ENCODE data around the gene RASAL3. TPM values are rescaled to one million over a fixed set of nuclear protein-coding genes. Genes with fewer than 3 reads are reported as not detected.
A peak's percentile ranks its signal among the peaks of the same experiment; 100 is the strongest.

RASAL3 gene
- total and polyA plus RNA-seq, 11 donors: 0.42 to 9.1 (median 0.99) TPM

- WGBS, 4 donors: 47 to 61% (median 50%) methylated on average over 6 to 7 of the region's 7 CpGs
- DNase-seq (peak; percentile 77 to 87 (median 78)), ATAC-seq (peak; percentile 70 to 89 (median 76))
- Histone ChIP-seq H3K4me3 (no peak overlapping the region), H3K27ac (peak overlapping the region; percentile 72 to 95 (median 86)), H3K27me3 (no peaks in the 10 kb centered on the region), H3K4me1 (peaks cover 0 to 53% (median 14%) of the 10 kb centered on the region in 12 donors), H3K36me3 (peaks cover 0 to 3% (median 0%) of the 10 kb centered on the region in 9 donors), H3K9me3 (no peaks in the 10 kb centered on the region)
- intact Hi-C loops (cut with DNase I): loop anchor here in 1 of 10 donors (5.0 kb wide), 1 partner anchor 69 kb away; the partner anchor contains the start of gene AKAP8
- TF ChIP-seq POLR2A (IDR thresholded peaks at IDR 0.05) (no peak), CTCF (IDR thresholded peaks at IDR 0.05) (no peak)
Observed at GRCh38 chr19:15445807-15446376, 18.5 kb downstream of the RASAL3 start.

- 87 to 91% (median 88%) methylated on average over 9 of the region's 9 CpGs for WGBS, 4 donors
- H3K27me3 ChIP-seq: no peaks in the 10 kb centered on the region
- no peak for DNase-seq
- ATAC-seq: no peak
- no peaks in the 10 kb centered on the region for H3K9me3 ChIP-seq
- intact Hi-C loops (cut with DNase I): loop anchor here in 1 of 10 donors (5.0 kb wide), 1 partner anchor 68 kb away; the partner anchor contains the start of gene AKAP8
- peaks cover 0 to 53% (median 14%) of the 10 kb centered on the region in 12 donors for H3K4me1 ChIP-seq
- H3K36me3 ChIP-seq: peaks cover 0 to 3% (median 0%) of the 10 kb centered on the region in 9 donors
- H3K27ac ChIP-seq: peak overlapping the region; percentile 72 to 95 (median 86)
- TF ChIP-seq POLR2A (IDR thresholded peaks at IDR 0.05) (no peak), CTCF (IDR thresholded peaks at IDR 0.05) (no peak)
- H3K4me3 ChIP-seq: no peak overlapping the region
Observed at GRCh38 chr19:15445227-15445605, 19.1 kb downstream of the RASAL3 start.

GRCh38 chr19:15444505-15445226 is 19.7 kb downstream of the RASAL3 start:
- intact Hi-C loops (cut with DNase I): loop anchor here in 1 of 10 donors (5.0 kb wide), 1 partner anchor 67 kb away; the partner anchor contains the start of gene AKAP8
- Histone ChIP-seq H3K27me3 (no peaks in the 10 kb centered on the region), H3K4me3 (no peak overlapping the region), H3K36me3 (peaks cover 0 to 3% (median 0%) of the 10 kb centered on the region in 9 donors), H3K4me1 (peaks cover 0 to 53% (median 14%) of the 10 kb centered on the region in 12 donors), H3K9me3 (no peaks in the 10 kb centered on the region), H3K27ac (peak overlapping the region; percentile 72 to 95 (median 86))
- TF ChIP-seq CTCF (IDR thresholded peaks at IDR 0.05): no peak
- no peak for TF ChIP-seq POLR2A (IDR thresholded peaks at IDR 0.05)
- peak in 3 of 4 donors; percentile 4 to 38 (median 24) for ATAC-seq
- DNase-seq: peak in 1 of 5 donors; percentile 58
- 55 to 68% (median 60%) methylated on average over 15 of the region's 15 CpGs for WGBS, 4 donors

GRCh38 chr19:15443838-15444237 is 20.5 kb downstream of the RASAL3 start:
- Histone ChIP-seq H3K27ac (peak overlapping the region in 9 of 12 donors; percentile 79 to 95 (median 90)), H3K36me3 (peaks cover 0 to 9% (median 0%) of the 10 kb centered on the region in 9 donors), H3K4me1 (peaks cover 0 to 48% (median 12%) of the 10 kb centered on the region in 12 donors), H3K9me3 (no peaks in the 10 kb centered on the region), H3K4me3 (no peak overlapping the region), H3K27me3 (no peaks in the 10 kb centered on the region)
- DNase-seq (peak; percentile 36 to 85 (median 75)), ATAC-seq (peak; percentile 12 to 60 (median 52))
- intact Hi-C loops (cut with DNase I): no loop called here
- 47 to 53% (median 49%) methylated on average over 10 of the region's 10 CpGs for WGBS, 4 donors
- TF ChIP-seq CTCF (IDR thresholded peaks at IDR 0.05) (no peak), POLR2A (IDR thresholded peaks at IDR 0.05) (no peak)

Data from heart left ventricle (tissue), 16 donors.